ENCODE data around the gene TAS1R3. TPM values are rescaled to one million over a fixed set of nuclear protein-coding genes. Genes with fewer than 3 reads are reported as not detected.

TAS1R3 gene
- total and polyA plus RNA-seq, 10 of the 15 experiments (the other 5 are each of a cell fraction or from before 2014, with no cell fraction given): 0.04 to 0.51 (median 0.08) TPM; not detected in 3

- Histone ChIP-seq H3K4me1 (ENCODE audit: control insufficient read depth, insufficient read depth, low read length) (peaks cover 3% of the 10 kb centered on the region; the same call in 1 of the 2 replicates), H4K20me1 (ENCODE audit: control insufficient read depth, insufficient read depth) (no peaks in the 10 kb centered on the region), H3K9me3 (replicated peaks; ENCODE audit: control insufficient read depth, insufficient read depth, low read length) (no peaks in the 10 kb centered on the region), H3K4me3 (no peak overlapping the region), H3K36me3 (ENCODE audit: control insufficient read depth in 2 of 2, insufficient read depth in 2 of 2, low read length in 1 of 2) (no peaks in the 10 kb centered on the region), H2AFZ (ENCODE audit: control insufficient read depth, low read depth, low read length) (no peak overlapping the region), H3K27me3 (replicated peaks in 1 of 2; ENCODE audit: control insufficient read depth in 2 of 2, insufficient read depth in 2 of 2, low read length in 1 of 2) (no peaks in the 10 kb centered on the region), H3K4me2 (ENCODE audit: control insufficient read depth, insufficient read depth) (no peak overlapping the region), H3K9ac (ENCODE audit: control insufficient read depth, insufficient read depth, low read length) (no peak overlapping the region), H3K79me2 (ENCODE audit: control insufficient read depth, insufficient read depth, low read length) (peaks cover 4% of the 10 kb centered on the region), H3K27ac (ENCODE audit: control insufficient read depth, insufficient read depth) (no peak overlapping the region)
- ChIA-PET CTCF (no interaction called here), RAD21 (ENCODE audit: unreplicated experiment) (no interaction called here), POLR2A (no interaction called here), SMC1A (ENCODE audit: uncharacterized antibody, unreplicated experiment) (no interaction called here)
- no TSS peak for BruUV-seq (replicated peaks)
- no peak for DNase-seq (ENCODE audit: low read depth, low spot score)
- in situ Hi-C loops (cut with MboI) (no loop called here), intact Hi-C loops (cut with micrococcal nuclease; ENCODE audit: unreplicated experiment) (no loop called here)
- TF ChIP-seq CHD4 (IDR thresholded peaks at IDR 0.05) (no peak), TCF3 (IDR thresholded peaks at IDR 0.05; ENCODE audit: borderline replicate concordance, insufficient read depth, low read depth, low read length) (no peak), PAX8 (IDR thresholded peaks at IDR 0.05) (no peak), RFX5 (IDR thresholded peaks at IDR 0.05; ENCODE audit: low read depth, low read length) (no peak), CHD2 (IDR thresholded peaks at IDR 0.05; ENCODE audit: borderline replicate concordance, low read depth, low read length) (no peak), BCLAF1 (IDR thresholded peaks at IDR 0.05) (no peak), ZNF384 (IDR thresholded peaks at IDR 0.05; ENCODE audit: borderline replicate concordance, low read depth, low read length) (no peak), ZNF217 (IDR thresholded peaks at IDR 0.05) (no peak), NFIC (IDR thresholded peaks at IDR 0.05; ENCODE audit: low read depth, low read length) (no peak), GABPA (IDR thresholded peaks at IDR 0.05; ENCODE audit: low read depth) (no peak), ESRRA (IDR thresholded peaks at IDR 0.05; ENCODE audit: low read length) (no peak), NFXL1 (IDR thresholded peaks at IDR 0.05; ENCODE audit: borderline replicate concordance) (no peak), ATF7 (IDR thresholded peaks at IDR 0.05; ENCODE audit: low read depth) (no peak), TARDBP (IDR thresholded peaks at IDR 0.05; ENCODE audit: borderline replicate concordance) (no peak), IRF5 (IDR thresholded peaks at IDR 0.05; ENCODE audit: borderline replicate concordance) (no peak), PML (IDR thresholded peaks at IDR 0.05; ENCODE audit: low read length) (no peak)
- no peak for ATAC-seq
- no peak for FAIRE-seq
- WGBS (ENCODE audit: insufficient coverage, insufficient replicate concordance, low lambda C conversion rate, missing lambda C conversion rate): 12% methylated on average over 15 of the region's 15 CpGs
These were observed 563 bp upstream of the TAS1R3 start for GRCh38 chr1:1330366-1331067.

All from GM12878 (cell line).